IMR-90 (cell line): ENCODE data around the gene CFAP70. TPM values are rescaled to one million over a fixed set of nuclear protein-coding genes. Genes with fewer than 3 reads are reported as not detected.

Experiments used
- ATAC-seq: fragments of 200-7000 bp; cut with Tn5 transposase; 2 replicates; pipeline ENCODE4 v1.9.1; 2020; ENCODE audit warnings: low read depth, mild to moderate bottlenecking, moderate library complexity
- BruUV-seq: library from RNA; stranded (reverse); fragments of 400-500 nt; replicated peaks from 2 replicates; lab custom pipeline; 2021; lab: Mats Ljungman, UMichigan
- CTCF ChIA-PET: fragments of 300-600 bp; formaldehyde crosslinking; extraction: SDS; loops from one replicate; lab custom pipeline; 2021; ENCODE audit warnings: antibody characterized with exemption; lab: Yijun Ruan, JAX
- POLR2A ChIA-PET: fragments of 300-600 bp; sonication (Branson Sonifier 250); formaldehyde crosslinking; loops from one replicate; lab custom pipeline; 2022; ENCODE audit warnings: antibody characterized with exemption; ENCODE audit not compliant: unreplicated experiment; lab: Charles Lee
- DNase-seq: peaks from one replicate; pipeline ENCODE4 v3.0.0; 2013
- H2AFZ ChIP-seq: replicated peaks from 2 replicates; pipeline ENCODE3; 2013; ENCODE audit warnings: low read length, mild to moderate bottlenecking; ENCODE audit not compliant: poor library complexity
- H2AK5ac ChIP-seq: 2 replicates; pipeline ENCODE4 v1.6.1; 2013; ENCODE audit warnings: low read depth, low read length, inconsistent platforms
- H2AK9ac ChIP-seq: replicated peaks from 2 replicates; pipeline ENCODE3; 2013; ENCODE audit warnings: mild to moderate bottlenecking, low read depth, low read length, moderate library complexity; ENCODE audit not compliant: poor library complexity
- H2BK120ac ChIP-seq: 2 replicates; pipeline ENCODE4 v1.6.1; 2013; ENCODE audit warnings: low read depth, low read length, inconsistent platforms
- H2BK15ac ChIP-seq: 3 replicates; pipeline ENCODE4 v1.6.1; 2013; ENCODE audit warnings: low read depth, low read length, inconsistent platforms
- H2BK20ac ChIP-seq: 2 replicates; pipeline ENCODE4 v1.6.1; 2013; ENCODE audit warnings: low read depth, mild to moderate bottlenecking, inconsistent platforms, low read length, moderate library complexity
- H2BK5ac ChIP-seq: 2 replicates; pipeline ENCODE4 v1.6.1; 2013; ENCODE audit warnings: mild to moderate bottlenecking, low read depth, low read length, inconsistent platforms; ENCODE audit not compliant: poor library complexity, severe bottlenecking
- H3K14ac ChIP-seq: replicated peaks from 2 replicates; pipeline ENCODE4 v1.6.1; 2013; ENCODE audit warnings: low read depth, low read length, inconsistent platforms
- H3K18ac ChIP-seq: 2 replicates; pipeline ENCODE4 v1.6.1; 2013; ENCODE audit warnings: low read depth, low read length, control low read depth
- H3K23ac ChIP-seq: 2 replicates; pipeline ENCODE4 v1.6.1; 2013; ENCODE audit warnings: low read depth, low read length, inconsistent platforms
- H3K27ac ChIP-seq: 2 replicates; pipeline ENCODE4 v1.5.1; 2013; ENCODE audit warnings: mild to moderate bottlenecking, control low read depth, low read length; ENCODE audit not compliant: insufficient read depth
- H3K27me3 ChIP-seq: 2 replicates; pipeline ENCODE4 v1.6.1; 2013; ENCODE audit warnings: low read length; ENCODE audit not compliant: control insufficient read depth, insufficient read depth
- H3K36me3 ChIP-seq: 2 replicates; pipeline ENCODE4 v1.6.1; 2013; ENCODE audit warnings: low read length, mixed read lengths; ENCODE audit not compliant: control insufficient read depth, insufficient read depth
- H3K4ac ChIP-seq: 2 replicates; pipeline ENCODE4 v1.6.1; 2013; ENCODE audit warnings: low read depth, low read length, inconsistent platforms
- H3K4me1 ChIP-seq: 2 replicates; pipeline ENCODE4 v1.6.1; 2013; ENCODE audit warnings: low read length, mixed read lengths; ENCODE audit not compliant: control insufficient read depth, insufficient read depth
- H3K4me2 ChIP-seq: 2 replicates; pipeline ENCODE4 v1.6.1; 2013; ENCODE audit warnings: low read depth, mild to moderate bottlenecking, control low read depth, low read length, moderate library complexity
- H3K4me3 ChIP-seq: 2 replicates; pipeline ENCODE4 v1.5.1; 2013; ENCODE audit warnings: low read depth, mild to moderate bottlenecking, control low read depth, low read length, moderate library complexity; ENCODE audit not compliant: insufficient read depth
- H3K56ac ChIP-seq: 2 replicates; pipeline ENCODE4 v1.6.1; 2013; ENCODE audit warnings: low read length, inconsistent platforms; ENCODE audit not compliant: insufficient read depth; ENCODE audit errors: extremely low read depth
- H3K79me1 ChIP-seq, 2 experiments: 2 replicates each; pipeline ENCODE4 v1.6.1; 2013; ENCODE audit warnings: low read length in 2 of 2, inconsistent platforms in 1 of 2, low read depth in 1 of 2
- H3K9ac ChIP-seq: 2 replicates; pipeline ENCODE4 v1.6.1; 2013; ENCODE audit warnings: low read depth, low read length, control low read depth
- H3K9me1 ChIP-seq: 2 replicates; pipeline ENCODE4 v1.6.1; 2013; ENCODE audit warnings: low read length, inconsistent platforms; ENCODE audit not compliant: insufficient read depth
- H3K9me3 ChIP-seq: 2 replicates; pipeline ENCODE4 v1.6.1; 2013; ENCODE audit warnings: low read length; ENCODE audit not compliant: control insufficient read depth, insufficient read depth
- H4K20me1 ChIP-seq: 2 replicates; pipeline ENCODE4 v1.6.1; 2013; ENCODE audit warnings: low read length, inconsistent platforms; ENCODE audit not compliant: insufficient read depth
- H4K5ac ChIP-seq: 2 replicates; pipeline ENCODE4 v1.6.1; 2013; ENCODE audit warnings: mild to moderate bottlenecking, low read depth, low read length, control low read depth
- H4K8ac ChIP-seq, 2 experiments: 2 replicates each; pipeline ENCODE4 v1.6.1; 2013; ENCODE audit warnings: low read depth in 2 of 2, low read length in 2 of 2, control low read depth in 1 of 2, inconsistent platforms in 1 of 2
- H4K91ac ChIP-seq: 2 replicates; pipeline ENCODE4 v1.6.1; 2013; ENCODE audit warnings: low read depth, low read length, inconsistent platforms; ENCODE audit not compliant: insufficient read depth
- BHLHE40 ChIP-seq: fragments of 150-350 bp; IDR thresholded peaks from 2 replicates; pipeline ENCODE4 v1.6.1; 2016; ENCODE audit warnings: mild to moderate bottlenecking, low read depth, low read length
- CHD1 ChIP-seq: IDR thresholded peaks from 2 replicates; pipeline ENCODE4 v1.6.1; 2012; ENCODE audit warnings: low read depth, low read length, improper control_type of control experiment
- CTCF ChIP-seq: conservative IDR thresholded peaks from 2 replicates; pipeline ENCODE4 v1.5.1; 2012; ENCODE audit warnings: mild to moderate bottlenecking, low read depth, low read length, improper control_type of control experiment
- ELK1 ChIP-seq: fragments of 150-350 bp; IDR thresholded peaks from 2 replicates; pipeline ENCODE4 v1.6.1; 2016; ENCODE audit warnings: low read depth, mild to moderate bottlenecking, low read length, moderate library complexity, borderline replicate concordance
- FOS ChIP-seq: fragments of 150-350 bp; IDR thresholded peaks from 2 replicates; pipeline ENCODE4 v1.6.1; 2016; ENCODE audit warnings: low read depth, low read length
- MAZ ChIP-seq: IDR thresholded peaks from 2 replicates; pipeline ENCODE4 v1.6.1; 2012; ENCODE audit warnings: low read depth, mild to moderate bottlenecking, low read length, improper control_type of control experiment, moderate library complexity, borderline replicate concordance
- MXI1 ChIP-seq: IDR thresholded peaks from 2 replicates; pipeline ENCODE4 v1.6.1; 2012; ENCODE audit warnings: low read depth, mild to moderate bottlenecking, low read length, moderate library complexity, borderline replicate concordance
- NFE2L2 ChIP-seq: fragments of 150-350 bp; IDR thresholded peaks from 2 replicates; pipeline ENCODE4 v1.6.1; 2016; ENCODE audit warnings: low read depth, mild to moderate bottlenecking, low read length
- POLR2A ChIP-seq: IDR thresholded peaks from 2 replicates; pipeline ENCODE4 v1.6.1; 2012; ENCODE audit warnings: mild to moderate bottlenecking, low read depth, low read length
- RAD21 ChIP-seq: IDR thresholded peaks from 2 replicates; pipeline ENCODE4 v1.6.1; 2012; ENCODE audit warnings: low read length, improper control_type of control experiment
- SMC3 ChIP-seq: fragments of 150-350 bp; IDR thresholded peaks from 2 replicates; pipeline ENCODE4 v1.6.1; 2016; ENCODE audit warnings: low read depth, mild to moderate bottlenecking, antibody characterized with exemption, low read length, moderate library complexity
- WGBS, 2 experiments: methylation state at CpG; one replicate each; pipeline versions ENCODE4 v1.1.5 to v1.1.7; 2013; ENCODE audit warnings: missing lambda C conversion rate in 2 of 2; ENCODE audit not compliant: insufficient read length in 1 of 2; ENCODE audit errors: extremely low coverage in 2 of 2; 5-methylcytosine and 5-hydroxymethylcytosine counted together
- dilution Hi-C: fragments of 300-500 bp; cut with HindIII; formaldehyde crosslinking; loops from one replicate; pipeline ENCODE4 v1.14.3; 2018; ENCODE audit warnings: low sequenced_read_pairs; ENCODE audit not compliant: unreplicated experiment
- in situ Hi-C: fragments of 300-500 bp; cut with MboI; formaldehyde crosslinking; loops from 3 replicates; pipeline ENCODE4 v1.14.3; 2019; ENCODE audit warnings: low sequenced_read_pairs, inconsistent platforms, mixed read lengths
- intact Hi-C: fragments of 100-400 bp; cut with micrococcal nuclease; formaldehyde crosslinking; loops from 2 replicates; pipeline ENCODE4 v1.10.0; 2022
- polyA plus RNA-seq, 3 experiments: library from polyadenylated mRNA; depleted of rRNA; stranded (reverse); fragments of >200 nt; gene quantifications; 2 replicates each; pipeline ENCODE4 v1.2.3, GENCODE V29; 2012; ENCODE audit warnings: low replicate concordance in 1 of 3
- total RNA-seq: library from RNA; depleted of rRNA; stranded (reverse); fragments of >200 nt; gene quantifications from 2 replicates; pipeline ENCODE4 v1.2.3, GENCODE V29; 2012

Gene CFAP70
- total and polyA plus RNA-seq, 2 of the 4 experiments (the other 2 are of a cell fraction) = 0.15 to 0.18 TPM

- Histone ChIP-seq H2AFZ (no peak overlapping the region), H4K5ac (no peak overlapping the region), H4K91ac (no peak overlapping the region), H3K9ac (no peak overlapping the region), H2AK9ac (no peak overlapping the region), H3K4me3 (no peak overlapping the region), H2BK5ac (no peak overlapping the region), H3K9me1 (no peaks in the 10 kb centered on the region), H3K36me3 (no peaks in the 10 kb centered on the region), H3K79me1 (no peaks in the 10 kb centered on the region), H3K27me3 (peaks cover 8% of the 10 kb centered on the region; the same call in 1 of the 2 replicates), H3K9me3 (no peaks in the 10 kb centered on the region), H2BK120ac (no peak overlapping the region), H4K8ac (no peak overlapping the region), H3K4ac (no peak overlapping the region), H3K4me1 (no peaks in the 10 kb centered on the region), H2BK20ac (no peak overlapping the region), H3K18ac (no peak overlapping the region), H2BK15ac (no peak overlapping the region), H3K23ac (no peak overlapping the region), H3K27ac (no peak overlapping the region), H3K14ac (no peak overlapping the region), H3K4me2 (no peak overlapping the region), H3K56ac (no peak overlapping the region), H2AK5ac (no peak overlapping the region), H4K20me1 (no peaks in the 10 kb centered on the region)
- TF ChIP-seq ELK1 (no peak), RAD21 (no peak), CHD1 (no peak), CTCF (no peak), FOS (no peak), POLR2A (no peak), SMC3 (no peak), MAZ (no peak), MXI1 (no peak), BHLHE40 (no peak), NFE2L2 (no peak)
- in situ Hi-C loops = no loop called here
- WGBS, 2 experiments = no CpG with 5 or more reads among the region's 1 CpG
- DNase-seq (no peak), ATAC-seq (no peak)
- no TSS peak for BruUV-seq
- ChIA-PET POLR2A (no interaction called here), CTCF (no interaction called here)
- dilution Hi-C loops = no loop called here
- intact Hi-C loops = no loop called here
Measured at GRCh38 chr10:73289958-73290357, 68.7 kb downstream of the CFAP70 start.
